OCI-LY3 (cell line): ENCODE data around the gene RTN4RL1.
A peak's percentile ranks its signal among the peaks of the same experiment; 100 is the strongest.

Source experiments
- H2AFZ ChIP-seq: fragments of 200-600, 300-600 bp; shearing (Covaris generic); 2 replicates; pipeline ENCODE4 v1.6.0; 2014; ENCODE audit warnings: antibody characterized with exemption, low read depth, low read length
- H3K27ac ChIP-seq: fragments of 200-600, 300-600 bp; sonication (generic); 2 replicates; pipeline ENCODE4 v1.5.1; 2014; ENCODE audit warnings: mild to moderate bottlenecking, low read length, moderate library complexity, mixed read lengths
- H3K27me3 ChIP-seq: fragments of 200-600, 300-600 bp; sonication (generic); 2 replicates; pipeline ENCODE4 v1.6.1; 2014; ENCODE audit warnings: low read depth, low read length, mixed read lengths
- H3K36me3 ChIP-seq: fragments of 200-600, 300-600 bp; sonication (generic); replicated peaks from 2 replicates; pipeline ENCODE3; 2014; ENCODE audit warnings: low read depth, low read length, mixed read lengths
- H3K4me1 ChIP-seq: fragments of 300-600, 200-600 bp; sonication (generic); 2 replicates; pipeline ENCODE4 v1.6.1; 2014; ENCODE audit warnings: low read length, mixed read lengths
- H3K4me2 ChIP-seq: fragments of 200-600, 300-600 bp; sonication (generic); 2 replicates; pipeline ENCODE4 v1.6.1; 2014; ENCODE audit warnings: low read length, mixed read lengths
- H3K4me3 ChIP-seq: fragments of 300-600, 200-600 bp; sonication (generic); 2 replicates; pipeline ENCODE4 v1.5.1; 2014; ENCODE audit warnings: antibody characterized with exemption, mild to moderate bottlenecking, low read length, moderate library complexity
- H3K79me2 ChIP-seq: fragments of 300-600, 200-600 bp; shearing (Covaris generic); 2 replicates; pipeline ENCODE4 v1.6.1; 2014; ENCODE audit warnings: mild to moderate bottlenecking, low read length, mixed read lengths
- H3K9ac ChIP-seq: fragments of 300-600, 200-600 bp; shearing (Covaris generic); 2 replicates; pipeline ENCODE4 v1.6.0; 2014; ENCODE audit warnings: mild to moderate bottlenecking, low read length, moderate library complexity
- H3K9me3 ChIP-seq: fragments of 200-600, 300-600 bp; shearing (Covaris generic); 2 replicates; pipeline ENCODE4 v1.6.1; 2014; ENCODE audit warnings: low read length, mixed read lengths; ENCODE audit not compliant: insufficient read depth
- H4K20me1 ChIP-seq: fragments of 200-600, 300-600 bp; sonication (generic); 2 replicates; pipeline ENCODE4 v1.6.1; 2016; ENCODE audit warnings: low read length, mixed read lengths; ENCODE audit not compliant: insufficient read depth
- EZH2phosphoT487 ChIP-seq: fragments of 200-600 bp; shearing (Covaris generic); IDR thresholded peaks from 2 replicates; pipeline ENCODE4 v1.6.1; 2018; ENCODE audit warnings: antibody characterized with exemption, mixed run types, low read depth
- TF ChIP-seq, protein P1 (sequence below): fragments of 200-600, 300-600 bp; sonication (generic); IDR thresholded peaks from 2 replicates; pipeline ENCODE4 v1.5.1; 2014; ENCODE audit warnings: antibody characterized with exemption, low read length, low read depth

RTN4RL1 gene

DNA sequence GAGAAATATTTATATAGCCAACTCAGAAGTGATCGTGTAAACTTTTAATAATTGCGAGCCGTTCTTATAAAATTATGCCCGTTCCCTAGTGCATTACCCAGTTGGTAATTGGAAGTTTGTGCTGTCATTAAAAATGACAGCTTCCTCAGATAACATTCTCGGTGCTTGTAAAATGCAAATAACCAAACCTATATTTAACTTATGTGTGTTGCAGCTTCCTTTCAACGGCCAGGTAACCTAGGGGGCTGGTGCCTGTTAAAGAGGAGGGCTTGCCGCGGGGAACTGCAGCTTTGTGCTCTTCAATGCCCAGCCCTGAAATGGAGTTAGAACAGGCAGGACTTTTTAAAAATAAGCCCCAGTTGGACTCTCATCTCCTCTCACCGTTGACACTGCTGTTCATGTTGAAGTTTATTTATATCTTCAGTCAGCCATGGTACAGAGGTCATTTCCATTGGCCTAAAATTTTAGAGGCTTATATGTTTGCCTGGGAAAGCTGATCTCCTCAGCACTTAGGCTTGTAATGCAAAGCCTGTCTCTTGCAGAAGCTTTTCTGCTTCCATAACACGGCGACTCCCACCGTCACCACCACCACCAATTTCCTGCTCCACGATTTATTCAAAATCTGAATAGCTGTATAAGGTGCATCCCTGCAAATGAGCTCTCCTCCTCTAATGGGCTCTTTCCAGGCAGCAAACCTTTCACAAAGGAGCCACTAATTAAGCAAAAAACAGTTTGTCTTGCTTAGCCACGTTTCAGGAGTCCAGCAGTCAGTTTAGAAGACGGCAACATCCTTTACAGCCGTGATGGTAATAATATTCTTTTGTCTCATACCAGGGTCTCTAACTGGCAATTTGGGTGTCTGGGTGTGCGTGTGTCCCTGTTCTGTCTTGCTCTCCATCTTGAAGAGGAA lies 120.6 kb downstream of the RTN4RL1 start:
- Histone ChIP-seq H2AFZ (peak overlapping the region; percentile 83), H3K36me3 (peaks cover 3% of the 10 kb centered on the region), H3K4me3 (peak overlapping the region; percentile 64), H3K4me1 (peaks cover 33% of the 10 kb centered on the region), H4K20me1 (no peaks in the 10 kb centered on the region), H3K27me3 (no peaks in the 10 kb centered on the region), H3K79me2 (no peaks in the 10 kb centered on the region), H3K9me3 (no peaks in the 10 kb centered on the region), H3K27ac (no peak overlapping the region), H3K9ac (peak overlapping the region; percentile 29), H3K4me2 (peak overlapping the region; percentile 87)
- TF ChIP-seq, protein P1, sequence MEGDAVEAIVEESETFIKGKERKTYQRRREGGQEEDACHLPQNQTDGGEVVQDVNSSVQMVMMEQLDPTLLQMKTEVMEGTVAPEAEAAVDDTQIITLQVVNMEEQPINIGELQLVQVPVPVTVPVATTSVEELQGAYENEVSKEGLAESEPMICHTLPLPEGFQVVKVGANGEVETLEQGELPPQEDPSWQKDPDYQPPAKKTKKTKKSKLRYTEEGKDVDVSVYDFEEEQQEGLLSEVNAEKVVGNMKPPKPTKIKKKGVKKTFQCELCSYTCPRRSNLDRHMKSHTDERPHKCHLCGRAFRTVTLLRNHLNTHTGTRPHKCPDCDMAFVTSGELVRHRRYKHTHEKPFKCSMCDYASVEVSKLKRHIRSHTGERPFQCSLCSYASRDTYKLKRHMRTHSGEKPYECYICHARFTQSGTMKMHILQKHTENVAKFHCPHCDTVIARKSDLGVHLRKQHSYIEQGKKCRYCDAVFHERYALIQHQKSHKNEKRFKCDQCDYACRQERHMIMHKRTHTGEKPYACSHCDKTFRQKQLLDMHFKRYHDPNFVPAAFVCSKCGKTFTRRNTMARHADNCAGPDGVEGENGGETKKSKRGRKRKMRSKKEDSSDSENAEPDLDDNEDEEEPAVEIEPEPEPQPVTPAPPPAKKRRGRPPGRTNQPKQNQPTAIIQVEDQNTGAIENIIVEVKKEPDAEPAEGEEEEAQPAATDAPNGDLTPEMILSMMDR = no peak
- TF ChIP-seq EZH2phosphoT487 = no peak

DNA sequence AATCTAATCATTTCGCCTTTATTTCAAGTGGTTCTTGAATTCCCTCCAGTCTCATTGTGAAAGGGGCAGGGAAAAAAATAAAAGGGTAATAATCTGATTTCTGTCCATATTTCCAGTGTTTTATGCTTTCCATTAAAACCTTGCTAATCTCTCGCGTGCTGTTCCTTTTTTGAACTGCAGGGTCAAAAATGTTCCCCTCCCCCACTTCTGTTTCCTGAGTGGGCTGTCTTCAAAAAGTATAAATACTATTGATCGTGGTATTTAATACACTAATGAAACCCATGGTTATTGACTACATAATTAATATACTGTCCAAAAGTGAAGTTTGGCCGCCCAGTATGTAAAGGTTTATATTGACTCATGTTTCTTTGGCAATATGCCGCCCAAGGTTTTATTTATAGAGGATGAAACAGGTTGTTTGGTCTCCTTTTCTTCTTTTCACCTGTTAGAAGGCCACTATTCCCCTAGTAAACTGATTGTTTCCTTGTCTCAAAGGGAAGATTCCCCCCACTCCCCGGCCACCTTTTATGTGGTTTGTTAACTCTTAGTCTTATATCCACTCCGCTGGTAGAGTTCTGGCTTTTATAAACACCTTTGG lies 125.6 kb downstream of the RTN4RL1 start:
- no peaks in the 10 kb centered on the region for H3K27me3 ChIP-seq
- no peaks in the 10 kb centered on the region for H4K20me1 ChIP-seq
- peaks cover 31% of the 10 kb centered on the region for H3K36me3 ChIP-seq
- no peak overlapping the region for H3K9ac ChIP-seq
- no peak overlapping the region for H3K4me3 ChIP-seq
- H3K4me2 ChIP-seq = no peak overlapping the region
- H2AFZ ChIP-seq = no peak overlapping the region
- H3K9me3 ChIP-seq = no peaks in the 10 kb centered on the region
- H3K79me2 ChIP-seq = no peaks in the 10 kb centered on the region
- peaks cover 51% of the 10 kb centered on the region for H3K4me1 ChIP-seq
- TF ChIP-seq, protein P1 = no peak
- TF ChIP-seq EZH2phosphoT487 = no peak
- H3K27ac ChIP-seq = no peak overlapping the region

DNA sequence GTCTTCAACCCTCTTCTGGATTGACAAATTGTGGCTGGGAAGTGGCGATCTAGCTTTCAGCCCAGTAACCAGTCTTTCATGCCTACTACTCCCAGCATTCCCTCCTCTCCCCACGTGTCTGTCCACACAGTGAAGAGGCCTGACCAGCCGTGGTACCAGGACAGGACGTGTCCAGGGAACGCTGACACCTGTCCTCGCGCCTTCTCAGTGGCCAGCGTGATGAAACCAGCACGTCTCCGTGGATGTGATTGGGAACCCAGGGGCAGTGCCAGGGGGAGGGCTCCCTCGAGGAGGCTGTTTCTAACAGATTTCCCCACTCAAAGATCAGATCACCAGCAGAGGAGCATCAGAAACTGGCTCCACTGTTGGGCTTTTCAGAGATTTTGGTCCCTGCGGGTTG lies 126.3 kb downstream of the RTN4RL1 start:
- Histone ChIP-seq H3K4me1 (peaks cover 47% of the 10 kb centered on the region), H3K36me3 (peaks cover 33% of the 10 kb centered on the region), H3K4me3 (no peak overlapping the region), H2AFZ (no peak overlapping the region), H3K9me3 (no peaks in the 10 kb centered on the region), H3K27me3 (no peaks in the 10 kb centered on the region), H3K9ac (no peak overlapping the region), H3K27ac (no peak overlapping the region), H4K20me1 (no peaks in the 10 kb centered on the region), H3K79me2 (no peaks in the 10 kb centered on the region), H3K4me2 (no peak overlapping the region)
- TF ChIP-seq EZH2phosphoT487 = no peak
- TF ChIP-seq, protein P1 = no peak

DNA sequence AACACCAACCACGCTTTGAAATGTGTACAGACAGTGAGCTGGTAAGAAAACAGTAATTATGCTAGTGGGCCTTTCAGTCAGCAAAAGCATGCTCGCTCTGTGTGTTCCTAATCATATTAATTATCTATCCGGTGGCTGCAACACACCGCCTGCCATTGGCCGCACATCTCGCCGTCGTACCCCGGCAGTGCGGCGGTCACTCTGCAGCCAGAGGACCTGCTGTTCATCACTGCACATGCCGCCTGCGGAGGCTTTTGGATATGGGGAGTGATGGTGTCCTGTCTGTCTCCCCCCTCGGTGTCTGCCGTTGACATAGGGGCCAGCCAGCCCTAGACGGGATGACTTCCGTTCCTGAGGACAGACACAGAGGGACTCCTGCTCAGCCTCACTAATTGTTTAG lies 126.8 kb downstream of the RTN4RL1 start:
- H4K20me1 ChIP-seq = no peaks in the 10 kb centered on the region

More for the DNA sequence above, 126.8 kb downstream of the RTN4RL1 start:
- TF ChIP-seq, protein P1 = no peak
- no peak for TF ChIP-seq EZH2phosphoT487
- Histone ChIP-seq H2AFZ (no peak overlapping the region), H3K9ac (no peak overlapping the region; the same call in 1 of the 2 replicates), H3K27me3 (no peaks in the 10 kb centered on the region), H3K4me3 (no peak overlapping the region), H3K27ac (peak overlapping the region; percentile 100; the same call in 1 of the 2 replicates), H3K4me1 (peaks cover 46% of the 10 kb centered on the region), H3K36me3 (peaks cover 33% of the 10 kb centered on the region), H3K4me2 (no peak overlapping the region), H3K9me3 (no peaks in the 10 kb centered on the region), H3K79me2 (no peaks in the 10 kb centered on the region)
